ENCODE data around the gene NEGR1. TPM values are rescaled to one million over a fixed set of nuclear protein-coding genes. Genes with fewer than 3 reads are reported as not detected.

Gene NEGR1
- total RNA-seq, 1 donor from 2014 or later = 19.2 TPM

- no peak for DNase-seq (ENCODE audit: extremely low spot score in 2 of 2)
- no peak overlapping the region for H3K27ac ChIP-seq
- TF ChIP-seq POLR2A (IDR thresholded peaks at IDR 0.05) = no peak
- TF ChIP-seq, protein P1, sequence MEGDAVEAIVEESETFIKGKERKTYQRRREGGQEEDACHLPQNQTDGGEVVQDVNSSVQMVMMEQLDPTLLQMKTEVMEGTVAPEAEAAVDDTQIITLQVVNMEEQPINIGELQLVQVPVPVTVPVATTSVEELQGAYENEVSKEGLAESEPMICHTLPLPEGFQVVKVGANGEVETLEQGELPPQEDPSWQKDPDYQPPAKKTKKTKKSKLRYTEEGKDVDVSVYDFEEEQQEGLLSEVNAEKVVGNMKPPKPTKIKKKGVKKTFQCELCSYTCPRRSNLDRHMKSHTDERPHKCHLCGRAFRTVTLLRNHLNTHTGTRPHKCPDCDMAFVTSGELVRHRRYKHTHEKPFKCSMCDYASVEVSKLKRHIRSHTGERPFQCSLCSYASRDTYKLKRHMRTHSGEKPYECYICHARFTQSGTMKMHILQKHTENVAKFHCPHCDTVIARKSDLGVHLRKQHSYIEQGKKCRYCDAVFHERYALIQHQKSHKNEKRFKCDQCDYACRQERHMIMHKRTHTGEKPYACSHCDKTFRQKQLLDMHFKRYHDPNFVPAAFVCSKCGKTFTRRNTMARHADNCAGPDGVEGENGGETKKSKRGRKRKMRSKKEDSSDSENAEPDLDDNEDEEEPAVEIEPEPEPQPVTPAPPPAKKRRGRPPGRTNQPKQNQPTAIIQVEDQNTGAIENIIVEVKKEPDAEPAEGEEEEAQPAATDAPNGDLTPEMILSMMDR (IDR thresholded peaks at IDR 0.05) = no peak
- TF ChIP-seq POLR2AphosphoS5 (IDR thresholded peaks at IDR 0.05; ENCODE audit: insufficient read depth in 1 of 2, low read depth in 1 of 2) = no peak
- H3K36me3 ChIP-seq = no peaks in the 10 kb centered on the region
- no peaks in the 10 kb centered on the region for H3K9me3 ChIP-seq
- H3K4me3 ChIP-seq = no peak overlapping the region
- no peaks in the 10 kb centered on the region for H3K4me1 ChIP-seq
- H3K27me3 ChIP-seq = no peaks in the 10 kb centered on the region
- intact Hi-C loops (cut with DNase I) = no loop called here
Observed at GRCh38 chr1:71599306-71599705, 683.0 kb downstream of the NEGR1 start.

- Histone ChIP-seq H3K4me3 (no peak overlapping the region), H3K27me3 (no peaks in the 10 kb centered on the region), H3K4me1 (peaks cover 2% of the 10 kb centered on the region), H3K9me3 (no peaks in the 10 kb centered on the region), H3K36me3 (no peaks in the 10 kb centered on the region), H3K27ac (no peak overlapping the region)
- no peak for DNase-seq (ENCODE audit: extremely low spot score in 2 of 2)
- no peak for TF ChIP-seq POLR2AphosphoS5 (IDR thresholded peaks at IDR 0.05; ENCODE audit: insufficient read depth in 1 of 2, low read depth in 1 of 2)
- intact Hi-C loops (cut with DNase I) = no loop called here
Observed at GRCh38 chr1:71593523-71593922, 688.8 kb downstream of the NEGR1 start.

DNA sequence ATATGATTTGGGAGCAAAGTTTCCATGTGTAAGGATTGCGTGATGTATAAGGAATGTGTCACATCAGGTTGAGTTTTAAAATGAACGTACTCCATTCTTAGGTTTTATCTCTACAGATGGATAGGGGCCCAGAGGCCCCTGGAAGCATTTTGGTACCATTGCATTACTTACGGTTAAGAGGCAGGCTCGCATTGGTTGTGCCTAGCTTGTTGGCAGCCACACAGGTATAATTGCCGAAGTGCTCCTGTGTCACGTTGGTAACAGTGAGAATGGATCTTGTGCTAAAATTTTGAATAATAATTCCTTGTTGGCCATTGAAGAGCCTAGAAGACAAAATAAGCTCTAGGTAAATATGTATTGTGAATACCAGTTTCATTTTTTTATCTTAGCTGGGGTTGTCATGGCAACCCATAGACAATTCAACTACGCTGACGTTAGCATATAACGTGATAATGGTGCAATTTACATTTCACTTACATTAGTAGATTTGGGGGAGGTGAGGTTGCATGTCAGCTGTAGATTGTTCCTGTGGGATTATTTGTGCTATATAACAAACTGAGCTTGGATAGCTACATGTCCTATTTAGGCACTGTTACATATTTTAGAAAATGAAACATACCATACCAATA is 689.6 kb downstream of the NEGR1 start:
- DNase-seq (ENCODE audit: extremely low spot score in 2 of 2) = no peak
- intact Hi-C loops (cut with DNase I) = no loop called here
- no peaks in the 10 kb centered on the region for H3K27me3 ChIP-seq

GRCh38 chr1:71589005-71589404 is 693.3 kb downstream of the NEGR1 start:
- intact Hi-C loops (cut with DNase I) = no loop called here
- DNase-seq (ENCODE audit: extremely low spot score in 2 of 2) = no peak
- no peak for TF ChIP-seq POLR2A (IDR thresholded peaks at IDR 0.05)
- Histone ChIP-seq H3K9me3 (no peaks in the 10 kb centered on the region), H3K4me3 (no peak overlapping the region), H3K36me3 (no peaks in the 10 kb centered on the region), H3K27ac (no peak overlapping the region), H3K4me1 (peaks cover 5% of the 10 kb centered on the region), H3K27me3 (no peaks in the 10 kb centered on the region)

More for the DNA sequence above, 689.6 kb downstream of the NEGR1 start:
- no peak for TF ChIP-seq POLR2AphosphoS5 (IDR thresholded peaks at IDR 0.05; ENCODE audit: insufficient read depth in 1 of 2, low read depth in 1 of 2)
- TF ChIP-seq, protein P1 (IDR thresholded peaks at IDR 0.05) = no peak
- TF ChIP-seq POLR2A (IDR thresholded peaks at IDR 0.05) = no peak
- H3K4me3 ChIP-seq = no peak overlapping the region
- H3K36me3 ChIP-seq = no peaks in the 10 kb centered on the region
- no peak overlapping the region for H3K27ac ChIP-seq
- H3K9me3 ChIP-seq = no peaks in the 10 kb centered on the region
- H3K4me1 ChIP-seq = peaks cover 5% of the 10 kb centered on the region

DNA sequence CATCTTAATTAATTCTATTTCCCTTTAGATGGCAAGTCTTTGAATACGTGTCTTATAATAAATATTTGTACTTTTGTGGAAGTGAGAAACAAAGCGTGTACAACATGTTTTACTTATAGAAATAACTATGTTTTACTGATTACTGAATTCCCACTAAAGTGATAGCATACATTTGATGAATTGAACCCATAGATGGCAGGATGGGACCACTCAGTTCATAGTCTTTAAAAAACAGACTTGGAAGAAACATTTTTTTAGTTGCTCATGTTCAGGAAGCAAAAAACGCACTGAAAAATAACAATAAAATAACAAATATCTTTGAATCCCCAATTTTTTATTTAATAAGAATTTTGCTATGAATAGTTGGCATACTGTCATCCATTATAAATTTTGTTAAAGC is 694.4 kb downstream of the NEGR1 start:
- H3K27me3 ChIP-seq = no peaks in the 10 kb centered on the region
- H3K27ac ChIP-seq = no peak overlapping the region
- H3K4me3 ChIP-seq = no peak overlapping the region
- TF ChIP-seq POLR2A (IDR thresholded peaks at IDR 0.05) = no peak
- TF ChIP-seq POLR2AphosphoS5 (IDR thresholded peaks at IDR 0.05; ENCODE audit: insufficient read depth in 1 of 2, low read depth in 1 of 2) = no peak
- TF ChIP-seq, protein P1 (IDR thresholded peaks at IDR 0.05) = no peak
- no peaks in the 10 kb centered on the region for H3K9me3 ChIP-seq
- H3K4me1 ChIP-seq = peaks cover 5% of the 10 kb centered on the region
- no peak for DNase-seq (ENCODE audit: extremely low spot score in 2 of 2)
- intact Hi-C loops (cut with DNase I) = no loop called here
- H3K36me3 ChIP-seq = no peaks in the 10 kb centered on the region

DNA sequence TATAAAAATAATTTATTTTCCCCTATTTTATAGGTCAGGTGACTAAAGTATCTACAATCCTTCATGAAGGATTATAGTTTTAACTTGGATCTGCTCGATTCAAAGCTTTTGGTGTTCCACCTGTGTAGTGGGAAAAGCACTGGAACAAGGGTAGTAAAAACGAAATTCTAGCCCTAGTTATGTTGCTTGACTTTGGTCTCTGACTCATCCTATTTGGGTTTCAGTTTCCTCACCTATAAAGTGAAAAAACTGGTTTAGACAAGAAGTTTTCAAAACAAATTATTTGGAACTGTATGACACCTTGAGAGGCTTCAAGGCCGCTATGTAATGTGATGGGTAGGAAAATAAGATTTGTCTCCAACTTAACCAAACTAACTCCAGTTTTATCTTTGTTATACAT is 696.3 kb downstream of the NEGR1 start:
- intact Hi-C loops (cut with DNase I) = no loop called here
- Histone ChIP-seq H3K36me3 (no peaks in the 10 kb centered on the region), H3K27me3 (no peaks in the 10 kb centered on the region), H3K27ac (no peak overlapping the region), H3K9me3 (no peaks in the 10 kb centered on the region), H3K4me3 (no peak overlapping the region), H3K4me1 (peaks cover 5% of the 10 kb centered on the region)
- TF ChIP-seq POLR2A (IDR thresholded peaks at IDR 0.05) = no peak
- DNase-seq (ENCODE audit: extremely low spot score in 2 of 2) = no peak
